GM12873 (cell line): Measurements from ENCODE around the gene SPECC1.

ENCODE experiments used
- CTCF ChIP-seq: IDR thresholded peaks from 2 replicates; pipeline ENCODE4 v1.5.1; 2012; ENCODE audit warnings: low read depth, mild to moderate bottlenecking, moderate library complexity, low read length, control low read depth; ENCODE audit not compliant: insufficient read depth; ENCODE audit errors: missing control alignments

Gene SPECC1

GRCh38 chr17:20282526-20283308 lies 273.6 kb downstream of the SPECC1 start:
- TF ChIP-seq CTCF, result no peak

GRCh38 chr17:20284022-20284421 lies 274.9 kb downstream of the SPECC1 start:
- no peak for TF ChIP-seq CTCF

GRCh38 chr17:20284570-20285295 lies 275.6 kb downstream of the SPECC1 start:
- TF ChIP-seq CTCF, result no peak

- TF ChIP-seq CTCF, result no peak
These were observed 280.8 kb downstream of the SPECC1 start for GRCh38 chr17:20289984-20290383.

- TF ChIP-seq CTCF, result no peak
These were observed 282.7 kb downstream of the SPECC1 start for GRCh38 chr17:20291853-20292252.

GRCh38 chr17:20293501-20293900 lies 284.3 kb downstream of the SPECC1 start:
- no peak for TF ChIP-seq CTCF

- no peak for TF ChIP-seq CTCF
These were observed 285.0 kb downstream of the SPECC1 start for GRCh38 chr17:20294120-20294519.
